Breast epithelium (tissue), 3 donors: ENCODE measurements around the gene CAPN1.

Experiments
- POLR2A ChIP-seq: fragments of 450-650 bp; IDR thresholded peaks from one replicate; pipeline ENCODE4 v1.6.1; 2016; ENCODE audit warnings: antibody characterized with exemption, mild to moderate bottlenecking, moderate library complexity
- POLR2AphosphoS5 ChIP-seq, 3 donors: sonication (generic); formaldehyde crosslinking; IDR thresholded peaks; one replicate each; pipeline ENCODE4 v1.6.1; 2017; ENCODE audit warnings: antibody characterized with exemption in 3 of 3
- TF ChIP-seq, protein P1 (sequence below), 3 donors: fragments of 450-650 bp; IDR thresholded peaks; one replicate each; pipeline ENCODE4 v1.5.1; 2016 to 2017; ENCODE audit warnings: antibody characterized with exemption in 3 of 3, mild to moderate bottlenecking in 3 of 3, moderate library complexity in 3 of 3

DNA sequence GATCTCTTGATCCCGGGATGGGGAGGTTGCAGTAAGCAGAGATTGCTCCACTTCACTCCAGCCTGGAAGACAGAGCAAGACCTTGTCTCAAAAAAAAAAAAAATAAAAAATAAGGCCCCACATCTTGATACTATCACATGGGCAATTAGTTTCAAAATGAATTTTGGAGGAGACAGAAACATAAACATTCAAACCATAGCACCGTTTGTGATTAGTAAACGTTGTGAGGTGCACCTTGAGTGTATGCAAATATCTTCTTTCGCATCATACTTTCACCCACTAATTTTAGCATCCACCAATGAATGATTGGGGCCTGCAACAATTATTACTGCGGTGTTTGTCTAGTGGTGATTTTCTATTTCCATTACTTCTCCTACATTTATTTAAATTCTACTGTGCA lies 22.7 kb upstream of the CAPN1 start:
- TF ChIP-seq, protein P1, sequence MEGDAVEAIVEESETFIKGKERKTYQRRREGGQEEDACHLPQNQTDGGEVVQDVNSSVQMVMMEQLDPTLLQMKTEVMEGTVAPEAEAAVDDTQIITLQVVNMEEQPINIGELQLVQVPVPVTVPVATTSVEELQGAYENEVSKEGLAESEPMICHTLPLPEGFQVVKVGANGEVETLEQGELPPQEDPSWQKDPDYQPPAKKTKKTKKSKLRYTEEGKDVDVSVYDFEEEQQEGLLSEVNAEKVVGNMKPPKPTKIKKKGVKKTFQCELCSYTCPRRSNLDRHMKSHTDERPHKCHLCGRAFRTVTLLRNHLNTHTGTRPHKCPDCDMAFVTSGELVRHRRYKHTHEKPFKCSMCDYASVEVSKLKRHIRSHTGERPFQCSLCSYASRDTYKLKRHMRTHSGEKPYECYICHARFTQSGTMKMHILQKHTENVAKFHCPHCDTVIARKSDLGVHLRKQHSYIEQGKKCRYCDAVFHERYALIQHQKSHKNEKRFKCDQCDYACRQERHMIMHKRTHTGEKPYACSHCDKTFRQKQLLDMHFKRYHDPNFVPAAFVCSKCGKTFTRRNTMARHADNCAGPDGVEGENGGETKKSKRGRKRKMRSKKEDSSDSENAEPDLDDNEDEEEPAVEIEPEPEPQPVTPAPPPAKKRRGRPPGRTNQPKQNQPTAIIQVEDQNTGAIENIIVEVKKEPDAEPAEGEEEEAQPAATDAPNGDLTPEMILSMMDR (IDR thresholded peaks at IDR 0.05) = no peak
- TF ChIP-seq POLR2A = no peak
- no peak for TF ChIP-seq POLR2AphosphoS5 (IDR thresholded peaks at IDR 0.05)
